Stimulated activated CD4-positive, alpha-beta T cell treated with anti-CD3 and anti-CD28 coated beads, Interleukin-12 subunit alpha, Interleukin-12 subunit beta, amount 100 ng/mL, for 48 hours (primary cell): ENCODE results near the gene DSEL.

Experiments
- DNase-seq, 3 donors: peaks; one replicate each; pipeline ENCODE4 v3.0.0-alpha.2; 2020; ENCODE audit warnings: low read depth in 2 of 3, low spot score in 1 of 3

DSEL gene

GRCh38 chr18:67516539-67517443, at the start of gene DSEL:
DSEL (minus strand) TSS chr18:67516720; CDS start chr18:67514608, 2,112 bp downstream.
- DNase-seq: peak; percentile 94 to 99 (median 97)

- DNase-seq: no peak
Measured at GRCh38 chr18:67553437-67553836, 36.9 kb upstream of the DSEL start.

GRCh38 chr18:67550872-67551520, 34.5 kb upstream of the DSEL start:
- no peak for DNase-seq

- DNase-seq: no peak
Measured at GRCh38 chr18:67549946-67550345, 33.4 kb upstream of the DSEL start.

- DNase-seq: no peak
Measured at GRCh38 chr18:67545681-67546080, 29.2 kb upstream of the DSEL start.

- DNase-seq: no peak
Measured at GRCh38 chr18:67540559-67540958, 24.0 kb upstream of the DSEL start.

GRCh38 chr18:67531929-67532328, 15.4 kb upstream of the DSEL start:
- no peak for DNase-seq

GRCh38 chr18:67525328-67526099, 9.0 kb upstream of the DSEL start:
- no peak for DNase-seq

- DNase-seq: no peak
Measured at GRCh38 chr18:67520351-67520921, 3.9 kb upstream of the DSEL start.

- no peak for DNase-seq
Measured at GRCh38 chr18:67519592-67519991, 3.1 kb upstream of the DSEL start.

GRCh38 chr18:67518566-67518965, 2.0 kb upstream of the DSEL start:
- no peak for DNase-seq

- DNase-seq: no peak
Measured at GRCh38 chr18:67517444-67517765, 885 bp upstream of the DSEL start.

- peak; percentile 15 to 45 (median 44) for DNase-seq
Measured at GRCh38 chr18:67515942-67516538, 480 bp downstream of the DSEL start.

- no peak for DNase-seq
Measured at GRCh38 chr18:67514901-67515540, 1.5 kb downstream of the DSEL start.

GRCh38 chr18:67514465-67514864, 2.1 kb downstream of the DSEL start:
- no peak for DNase-seq

GRCh38 chr18:67513280-67513679, 3.2 kb downstream of the DSEL start:
- DNase-seq: no peak

GRCh38 chr18:67511840-67512239, 4.7 kb downstream of the DSEL start:
- no peak for DNase-seq

- DNase-seq: no peak
Measured at GRCh38 chr18:67510831-67511230, 5.7 kb downstream of the DSEL start.

- DNase-seq: no peak
Measured at GRCh38 chr18:67509741-67510391, 6.7 kb downstream of the DSEL start.

GRCh38 chr18:67508146-67508545, 8.4 kb downstream of the DSEL start:
- DNase-seq: no peak
